GM20431 (cell line): ENCODE data around the gene TPSG1.
"Not testable (repeated sequence)": the region's sequence is repeated elsewhere in the genome, so short reads cannot be mapped to it uniquely, and the experiment has no call there.

Experiments
- in situ Hi-C: fragments of 300-500 bp; cut with MseI, MboI; formaldehyde crosslinking; loops from one replicate; pipeline ENCODE4 v1.15.0; 2020; ENCODE audit warnings: low sequenced_read_pairs; ENCODE audit not compliant: unreplicated experiment

The TPSG1 gene

GRCh38 chr16:1232049-1232748, 7.1 kb upstream of the TPSG1 start:
- in situ Hi-C loops, result not testable (repeated sequence)

DNA sequence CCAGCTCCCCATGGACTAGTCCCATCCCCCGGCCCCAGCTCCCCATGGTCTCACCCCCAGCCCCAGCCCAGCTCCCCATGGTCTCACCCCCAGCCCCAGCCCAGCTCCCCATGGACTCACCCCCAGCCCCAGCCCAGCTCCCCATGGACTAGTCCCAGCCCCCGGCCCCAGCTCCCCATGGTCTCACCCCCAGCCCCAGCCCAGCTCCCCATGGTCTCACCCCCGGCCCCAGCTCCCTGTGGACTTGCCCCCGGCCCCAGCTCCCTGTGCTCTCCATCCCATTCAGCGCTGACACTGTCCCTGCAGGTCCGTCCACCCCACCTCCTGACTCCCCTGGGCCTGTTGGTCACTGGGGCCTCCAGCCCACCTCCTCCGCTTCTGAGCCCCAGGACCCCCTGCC, 6.2 kb upstream of the TPSG1 start:
- in situ Hi-C loops, result not testable (repeated sequence)

DNA sequence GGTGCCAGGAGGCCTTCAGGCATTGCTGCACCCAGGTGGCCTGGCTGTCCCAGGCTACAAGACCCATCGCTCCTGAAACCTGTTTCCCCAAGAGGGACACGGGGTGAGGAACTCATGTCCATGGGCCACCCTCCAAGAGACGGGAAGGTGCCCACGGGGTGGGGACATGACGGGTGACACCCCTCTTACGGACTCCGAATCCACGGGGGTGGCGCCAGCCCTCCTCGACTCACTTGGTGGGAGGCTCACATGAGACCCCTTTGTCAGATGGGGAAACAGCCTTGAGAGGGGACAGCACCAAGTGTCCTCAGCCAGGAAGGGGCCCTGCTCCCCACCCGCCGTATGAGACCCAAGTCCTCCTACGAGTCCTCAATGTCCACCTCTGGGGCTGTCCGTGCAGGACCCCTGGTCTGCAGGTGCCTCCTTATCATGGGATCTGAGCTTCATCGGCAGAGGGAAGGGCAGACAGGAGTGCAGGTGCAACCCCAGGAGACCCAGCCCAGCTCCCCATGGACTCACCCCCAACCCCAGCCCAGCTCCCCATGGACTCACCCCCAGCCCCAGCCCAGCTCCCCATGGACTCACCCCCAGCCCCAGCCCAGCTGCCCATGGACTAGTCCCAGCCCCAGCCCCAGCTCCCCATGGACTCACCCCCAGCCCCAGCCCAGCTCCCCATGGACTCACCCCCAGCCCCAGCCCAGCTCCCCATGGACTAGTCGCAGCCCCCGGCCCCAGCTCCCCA, 5.6 kb upstream of the TPSG1 start:
- in situ Hi-C loops, result not testable (repeated sequence)

- in situ Hi-C loops, result not testable (repeated sequence)
Measured at GRCh38 chr16:1230084-1230470, 5.0 kb upstream of the TPSG1 start, which contains the start of gene TPSB2. TPSB2 (minus strand) TSS chr16:1230184; CDS start chr16:1229951, 233 bp downstream.

GRCh38 chr16:1229476-1229875, 4.4 kb upstream of the TPSG1 start:
- in situ Hi-C loops, result not testable (repeated sequence)

DNA sequence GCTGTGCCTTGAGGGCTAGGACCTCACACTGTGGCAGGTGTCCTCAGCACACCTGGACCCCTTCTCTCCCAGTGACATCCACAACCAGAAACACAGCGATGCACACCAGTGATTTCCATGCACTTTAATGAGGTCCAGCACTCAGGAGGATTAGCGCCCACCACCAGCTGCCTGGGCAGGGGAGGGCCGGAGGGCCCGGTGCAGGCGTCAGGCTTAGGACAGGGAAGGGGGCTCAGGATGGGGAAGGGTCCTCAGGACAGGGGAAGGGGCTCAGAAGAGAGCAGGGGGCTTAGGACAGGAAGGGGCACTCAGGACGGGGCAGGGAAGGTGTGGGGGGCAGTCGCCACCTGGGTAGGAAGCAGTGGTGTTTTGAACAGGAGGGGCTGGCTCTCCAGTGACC, 3.2 kb upstream of the TPSG1 start:
- in situ Hi-C loops, result not testable (repeated sequence)

- in situ Hi-C loops, result not testable (repeated sequence)
Measured at GRCh38 chr16:1226692-1227091, 1.6 kb upstream of the TPSG1 start.

GRCh38 chr16:1225728-1226311, 752 bp upstream of the TPSG1 start:
- in situ Hi-C loops, result not testable (repeated sequence)

GRCh38 chr16:1224558-1224957, 510 bp downstream of the TPSG1 start:
- in situ Hi-C loops, result no loop called here

DNA sequence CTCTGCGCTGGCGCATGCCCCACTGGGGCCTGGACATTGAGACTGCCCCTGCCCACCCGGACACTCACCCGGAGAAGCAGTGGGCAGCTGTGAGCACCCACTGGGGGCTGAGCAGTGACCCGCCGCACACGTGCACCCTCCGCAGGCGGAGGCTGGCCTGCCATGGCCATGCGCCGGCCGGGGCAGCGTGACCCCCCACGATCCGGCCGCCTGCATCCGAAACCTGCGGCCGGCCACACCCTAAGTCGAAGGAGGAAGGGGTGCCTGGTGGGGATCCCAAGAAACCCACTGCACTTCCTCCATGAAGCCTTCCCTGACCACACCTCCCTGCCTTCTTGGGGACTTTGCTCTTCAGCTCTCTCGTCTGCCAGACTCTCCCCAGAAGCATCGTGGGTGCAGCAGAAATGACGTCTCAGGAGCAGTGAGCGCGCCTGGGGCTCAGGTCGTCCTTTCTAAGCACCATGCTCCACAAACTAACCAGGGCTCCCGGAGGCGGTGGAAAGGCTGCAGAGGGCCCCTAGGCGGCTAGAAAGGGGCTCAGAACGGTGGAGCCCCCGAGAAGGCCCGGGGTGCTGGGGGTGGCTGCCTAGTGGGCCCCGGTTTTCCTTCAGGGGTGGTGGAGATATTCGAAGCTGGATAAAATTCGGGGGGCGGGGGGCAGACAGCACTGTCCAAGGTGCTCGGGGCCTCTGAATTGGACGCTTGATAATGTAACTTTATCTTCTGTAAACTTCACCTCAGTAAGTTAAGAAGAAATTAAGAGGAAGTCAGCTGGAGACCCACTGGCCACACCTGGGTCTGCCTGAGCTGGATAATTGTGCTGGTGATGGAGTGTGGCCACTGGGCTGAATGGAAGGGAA, 1.5 kb downstream of the TPSG1 start:
- in situ Hi-C loops, result no loop called here

DNA sequence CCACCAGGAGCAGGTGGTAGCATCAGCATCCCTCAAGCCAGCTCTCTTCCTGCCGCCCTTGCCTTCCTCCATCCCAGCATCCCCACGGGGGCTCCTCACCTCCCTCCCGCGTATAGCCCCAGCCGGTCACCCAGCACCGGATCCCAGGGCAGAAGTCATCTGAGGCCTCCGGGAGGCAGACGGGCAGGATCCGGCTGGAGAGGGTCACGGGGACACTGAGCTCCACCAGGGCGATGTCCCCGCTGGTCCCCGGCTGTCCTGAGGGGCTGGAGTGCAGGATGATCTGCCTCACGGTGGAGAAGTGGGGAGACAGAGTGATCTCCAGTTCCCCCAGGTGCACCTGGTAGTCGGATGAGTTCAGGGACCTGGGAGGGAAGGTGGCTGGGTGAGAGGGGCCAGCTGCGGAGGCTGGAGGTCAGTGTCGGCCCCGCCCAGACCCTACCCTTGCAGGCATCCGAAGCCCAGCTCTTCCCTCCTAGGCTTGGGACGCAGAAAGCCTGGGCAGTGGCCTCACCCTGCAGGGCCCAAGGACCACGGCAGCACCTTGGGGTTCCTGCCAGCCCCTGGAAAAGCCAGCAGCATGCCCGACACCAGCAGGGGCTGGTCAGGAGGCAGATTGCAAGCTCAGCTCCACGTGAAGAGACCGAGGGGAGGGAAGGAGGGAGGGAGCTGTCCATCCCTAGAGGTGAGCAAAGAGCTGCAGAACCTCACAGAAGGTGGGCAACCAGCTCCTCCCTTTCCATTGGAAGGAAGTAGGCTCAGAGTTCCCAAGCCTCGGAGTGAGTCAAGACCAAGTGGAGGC, 2.3 kb downstream of the TPSG1 start:
- in situ Hi-C loops, result no loop called here

GRCh38 chr16:1221628-1222552, 3.2 kb downstream of the TPSG1 start:
- in situ Hi-C loops, result no loop called here

GRCh38 chr16:1220841-1221627, 4.0 kb downstream of the TPSG1 start:
- in situ Hi-C loops, result no loop called here

- in situ Hi-C loops, result no loop called here
Measured at GRCh38 chr16:1220098-1220728, 4.9 kb downstream of the TPSG1 start.

- in situ Hi-C loops, result no loop called here
Measured at GRCh38 chr16:1218930-1219611, 6.0 kb downstream of the TPSG1 start.

DNA sequence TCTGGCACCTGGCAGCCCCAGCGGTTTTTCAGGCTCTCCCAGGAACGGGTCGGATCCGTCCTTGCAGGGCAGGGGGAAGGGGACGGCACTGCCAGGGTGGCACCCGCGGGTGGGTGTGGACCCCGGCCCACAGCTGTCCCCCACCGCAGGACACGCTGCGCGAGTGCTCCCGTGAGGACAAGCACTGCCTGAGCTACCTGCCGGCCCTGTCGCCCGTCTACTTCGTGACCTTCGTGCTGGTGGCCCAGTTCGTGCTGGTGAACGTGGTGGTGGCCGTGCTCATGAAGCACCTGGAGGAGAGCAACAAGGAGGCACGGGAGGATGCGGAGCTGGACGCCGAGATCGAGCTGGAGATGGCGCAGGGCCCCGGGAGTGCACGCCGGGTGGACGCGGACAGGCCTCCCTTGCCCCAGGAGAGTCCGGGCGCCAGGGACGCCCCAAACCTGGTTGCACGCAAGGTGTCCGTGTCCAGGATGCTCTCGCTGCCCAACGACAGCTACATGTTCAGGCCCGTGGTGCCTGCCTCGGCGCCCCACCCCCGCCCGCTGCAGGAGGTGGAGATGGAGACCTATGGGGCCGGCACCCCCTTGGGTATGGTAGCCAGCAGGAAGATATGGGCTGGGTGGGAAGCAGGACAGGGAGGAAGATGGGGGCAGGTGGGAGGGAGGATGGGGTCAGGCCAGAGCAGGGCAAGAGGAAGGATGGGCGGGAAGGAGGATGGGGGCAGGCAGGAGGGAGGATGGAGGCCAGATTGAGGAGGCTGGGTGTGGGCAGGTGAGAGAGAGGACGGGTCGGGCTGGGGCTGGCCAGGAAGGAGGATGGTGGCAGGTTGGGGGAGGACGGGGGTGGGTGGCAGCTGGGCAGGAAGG, 6.8 kb downstream of the TPSG1 start:
- in situ Hi-C loops, result no loop called here
